Breast epithelium (tissue), 3 donors: ENCODE data around the gene BLTP2.

Experiments
- CTCF ChIP-seq, 3 donors: fragments of 450-650 bp; IDR thresholded peaks; one replicate each; pipeline ENCODE4 v1.5.1; 2016 to 2017; ENCODE audit warnings: antibody characterized with exemption in 3 of 3, mild to moderate bottlenecking in 3 of 3, moderate library complexity in 3 of 3
- POLR2A ChIP-seq: fragments of 450-650 bp; IDR thresholded peaks from one replicate; pipeline ENCODE4 v1.6.1; 2016; ENCODE audit warnings: antibody characterized with exemption, mild to moderate bottlenecking, moderate library complexity
- POLR2AphosphoS5 ChIP-seq, 3 donors: sonication (generic); formaldehyde crosslinking; IDR thresholded peaks; one replicate each; pipeline ENCODE4 v1.6.1; 2017; ENCODE audit warnings: antibody characterized with exemption in 3 of 3

GRCh38 chr17:28675490-28675889 lies 30.5 kb upstream of the BLTP2 start:
- TF ChIP-seq CTCF (IDR thresholded peaks at IDR 0.05) (no peak), POLR2AphosphoS5 (IDR thresholded peaks at IDR 0.05) (no peak), POLR2A (no peak)
